ENCODE results near the gene TFR2.

TFR2 gene

DNA sequence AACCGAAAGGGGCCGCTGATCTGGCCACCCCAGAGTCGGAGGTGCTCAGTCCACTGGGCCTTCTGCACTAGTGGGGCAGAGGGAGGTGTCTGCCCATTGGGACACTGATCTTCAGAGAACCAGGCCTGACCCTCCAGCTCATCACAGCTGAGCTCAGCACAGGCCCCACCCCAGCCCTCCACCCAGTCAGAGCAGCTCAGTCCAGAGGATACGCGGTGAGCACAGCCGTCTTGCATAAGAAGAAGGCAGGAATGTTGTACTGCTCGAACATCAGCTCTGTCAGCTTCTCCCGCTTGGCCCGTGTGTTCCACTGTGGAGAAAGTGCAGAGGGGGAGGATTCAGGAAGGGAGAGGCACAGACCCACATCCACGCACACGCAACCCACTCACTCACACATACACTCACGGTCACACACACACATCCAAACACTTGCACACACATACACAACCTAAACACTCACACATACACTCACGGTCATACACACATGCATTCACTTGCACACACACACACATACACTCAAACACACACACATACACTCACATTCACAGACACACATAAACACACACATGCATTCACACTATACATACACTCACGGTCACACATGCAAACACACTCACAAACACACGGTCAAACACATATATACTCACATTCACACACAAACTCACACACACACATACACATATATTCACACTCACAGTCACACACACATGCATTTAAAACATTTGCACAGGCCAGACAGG lies 8.6 kb upstream of the TFR2 start:
- DNase-seq: no peak

DNA sequence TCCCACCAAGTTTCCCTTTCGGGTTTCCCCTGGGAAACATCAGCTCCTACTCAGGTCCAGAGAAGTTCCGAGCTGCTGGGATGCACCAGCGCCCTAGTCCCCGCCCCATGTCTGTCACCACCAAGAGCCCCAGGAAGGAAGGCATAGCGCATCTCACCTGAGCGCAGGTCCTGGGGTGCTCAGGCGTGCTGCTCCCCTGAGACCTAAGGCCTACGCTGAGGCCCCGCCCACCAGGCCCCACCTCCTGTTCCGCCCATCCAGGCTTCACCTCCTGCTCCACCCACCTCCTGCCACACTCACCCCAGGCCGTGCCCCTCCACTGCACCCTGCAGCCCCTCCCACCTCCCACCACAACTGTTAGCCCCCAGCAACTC lies 1.2 kb upstream of the TFR2 start:
- DNase-seq: no peak

DNA sequence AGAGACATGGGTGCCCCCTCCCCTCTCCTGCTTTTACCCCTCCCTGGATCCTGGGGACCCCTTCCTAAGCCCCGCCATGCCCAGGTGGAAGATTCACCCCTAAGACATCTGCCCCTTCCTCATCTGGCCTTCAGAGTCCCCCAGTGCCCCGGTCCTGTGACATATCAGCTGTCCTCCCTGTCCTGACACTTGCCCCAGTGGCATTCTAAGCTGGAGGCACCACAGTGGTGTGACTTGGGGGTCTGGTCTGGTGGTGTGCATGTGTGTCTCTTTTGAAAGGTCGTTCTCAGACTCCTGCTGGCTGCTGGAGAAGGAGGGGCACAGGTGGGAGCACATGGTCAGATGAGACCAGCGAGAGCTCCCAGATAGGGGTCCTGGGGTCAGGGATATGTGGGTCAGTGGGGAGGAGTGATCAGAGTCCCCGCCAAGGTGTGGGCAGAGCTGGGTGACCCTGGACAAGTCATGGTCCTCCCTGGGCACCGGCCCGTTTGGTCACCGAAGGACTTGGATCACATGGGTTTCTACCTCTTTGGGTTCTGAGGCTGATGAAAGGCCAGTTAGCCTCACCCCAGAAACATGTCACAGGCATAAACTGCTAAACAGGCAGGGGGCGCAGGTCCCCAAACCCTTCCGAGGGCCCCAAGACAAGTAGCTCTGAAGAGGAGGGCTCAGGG lies 645 bp upstream of the TFR2 start:
- DNase-seq: no peak

DNA sequence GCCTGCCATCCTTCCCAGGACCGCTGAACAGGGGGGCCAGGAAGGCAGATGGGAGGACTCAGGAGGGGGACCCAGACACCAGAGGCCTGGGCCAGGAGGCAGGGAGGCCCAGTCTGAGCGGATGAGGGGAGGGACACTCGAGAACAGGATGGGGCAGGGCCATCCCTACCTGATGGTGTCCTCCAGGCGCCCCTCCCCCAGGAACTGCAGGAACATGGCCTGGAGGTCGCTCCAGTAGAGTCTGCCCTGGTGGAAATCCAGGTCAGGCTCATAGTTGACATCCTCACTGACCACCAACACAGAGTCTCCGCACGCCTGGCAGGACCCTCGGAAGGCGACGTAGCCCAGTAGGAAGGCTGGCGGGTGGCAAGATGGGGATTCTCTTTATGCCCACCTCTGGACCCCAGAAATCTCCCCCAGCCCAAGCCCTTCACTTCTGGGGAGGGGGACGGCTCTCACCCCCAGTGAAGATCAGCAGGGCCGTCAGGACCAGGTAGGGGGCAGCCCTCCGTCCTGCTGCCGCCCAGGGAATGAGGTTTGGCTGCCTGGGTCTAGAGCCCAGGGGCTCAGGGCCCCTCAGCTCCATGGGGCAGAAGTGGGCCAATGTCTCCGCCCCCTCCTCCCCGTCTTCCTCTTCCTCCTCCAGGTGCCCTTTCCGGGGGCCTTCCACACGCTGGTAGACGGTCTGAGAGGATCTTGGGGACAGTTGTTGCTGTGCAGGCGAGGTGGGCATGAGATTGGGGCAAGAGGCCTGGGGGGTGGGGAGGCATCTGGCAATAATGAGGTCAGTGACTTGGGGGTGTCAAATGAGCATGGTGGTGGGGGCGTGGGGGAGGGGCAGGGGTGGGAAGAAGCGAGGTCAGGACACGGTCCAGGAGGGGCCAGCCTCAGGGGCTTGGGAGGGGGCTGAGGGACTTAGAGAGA lies 573 bp downstream of the TFR2 start:
- DNase-seq: no peak

DNA sequence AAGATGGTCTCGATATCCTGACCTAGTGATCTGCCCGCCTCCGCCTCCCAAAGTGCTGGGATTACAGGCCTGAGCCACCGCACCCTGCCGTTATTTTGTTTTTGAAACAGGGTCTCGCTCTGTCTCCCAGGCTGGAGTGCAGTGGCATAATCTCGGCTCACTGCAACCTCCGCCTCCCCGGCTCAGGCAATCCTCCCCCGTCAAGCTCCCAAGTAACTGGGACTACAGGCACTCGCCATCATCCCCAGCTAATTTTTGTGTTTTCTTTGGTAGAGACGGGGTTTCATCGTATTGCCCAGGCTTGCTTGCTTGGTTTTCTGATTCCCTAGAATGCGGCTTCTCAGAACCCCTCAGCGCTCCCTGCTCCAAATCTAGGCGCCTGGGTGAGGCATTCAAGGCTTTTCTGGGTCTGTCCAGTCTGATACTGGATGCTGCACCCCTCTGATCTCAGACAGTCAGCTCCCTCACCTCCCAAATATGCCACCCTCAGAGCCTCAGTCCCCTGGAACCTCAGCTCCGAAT lies 1.3 kb downstream of the TFR2 start:
- no peak for DNase-seq

DNA sequence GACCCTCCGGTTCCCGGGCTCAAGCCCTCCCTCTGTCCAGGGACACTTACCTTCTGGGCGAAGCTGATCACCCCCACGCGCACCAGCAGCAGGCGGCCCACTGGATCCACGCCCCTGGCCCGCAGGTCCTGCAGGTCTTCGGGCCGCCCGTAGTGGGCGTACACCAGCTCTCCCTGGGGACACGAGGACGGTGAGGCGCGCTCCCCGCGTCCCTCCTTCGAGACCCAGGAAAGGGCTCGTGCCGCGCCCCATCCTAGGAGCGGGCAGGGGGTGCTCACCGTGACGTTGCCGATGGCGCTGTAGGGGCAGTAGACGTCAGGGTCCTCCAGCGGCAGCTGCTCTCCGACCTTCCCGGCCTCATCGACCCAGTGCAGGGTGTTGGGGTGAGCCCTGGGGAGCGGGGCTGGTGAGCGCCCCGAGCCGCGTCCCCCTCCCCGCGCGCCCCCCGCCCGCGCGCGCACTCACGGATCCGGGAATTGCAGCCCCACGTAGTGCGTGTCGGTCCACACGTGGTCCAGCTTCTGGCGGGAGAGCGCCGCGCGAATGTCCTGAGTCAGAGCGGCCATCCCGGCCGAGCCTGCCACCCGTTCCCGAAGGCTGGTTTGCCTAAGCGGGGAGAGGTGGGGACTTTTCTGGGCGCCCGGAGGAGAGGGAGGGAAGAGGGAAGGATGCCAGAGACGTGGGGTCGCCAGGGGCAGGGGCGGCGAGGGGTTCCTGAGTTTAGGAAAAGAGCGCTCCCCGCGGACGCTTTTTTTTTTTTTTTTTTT lies 8.2 kb downstream of the TFR2 start:
- no peak for DNase-seq

DNA sequence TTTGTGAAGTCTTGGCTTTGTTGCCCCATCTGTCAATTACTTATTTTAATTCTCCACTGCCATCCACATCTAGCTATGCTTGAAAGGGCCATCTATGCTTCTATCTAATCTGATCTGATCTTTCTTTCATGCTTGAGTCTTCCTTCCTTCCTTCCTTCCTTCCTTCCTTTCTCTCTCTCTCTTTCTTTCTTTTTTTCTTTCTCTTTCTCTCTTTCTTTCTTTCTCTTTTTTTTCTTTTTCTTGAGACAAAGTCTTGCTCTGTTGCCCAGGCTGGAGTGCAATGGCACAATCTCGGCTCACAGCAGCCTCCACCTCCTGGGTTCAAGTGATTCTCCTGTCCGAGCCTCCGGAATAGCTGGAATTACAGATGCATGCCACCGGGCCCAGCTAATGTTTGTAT lies 11.3 kb downstream of the TFR2 start:
- DNase-seq: no peak

DNA sequence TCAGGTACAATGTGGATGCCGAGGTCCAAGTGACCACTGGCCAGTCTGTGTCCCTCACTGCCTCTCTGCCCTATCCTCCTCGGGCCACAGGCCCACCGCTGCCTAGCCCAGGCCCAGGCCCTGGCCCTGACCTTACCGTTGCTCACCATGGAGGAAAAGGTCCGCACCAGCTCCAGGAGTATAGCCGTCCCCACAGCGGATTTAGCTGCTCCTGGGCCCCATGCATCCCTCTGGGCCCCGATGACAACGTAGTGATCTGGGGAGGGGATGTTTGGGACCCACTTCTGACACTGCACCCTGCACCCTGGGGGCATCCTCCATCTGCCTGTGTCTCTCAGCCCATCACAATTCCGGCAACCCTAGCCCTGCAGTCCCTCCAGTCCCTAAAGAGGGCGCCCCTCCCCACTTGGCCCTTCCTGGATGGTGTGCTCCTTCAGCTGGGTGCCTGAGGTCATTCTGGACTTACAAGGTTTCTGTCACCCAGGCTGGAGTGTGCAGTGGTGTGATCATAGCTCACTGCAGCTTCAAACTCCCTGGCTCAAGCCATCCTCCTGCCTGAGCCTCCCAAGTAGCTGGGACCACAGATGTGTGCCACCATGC lies 12.1 kb downstream of the TFR2 start:
- no peak for DNase-seq

DNA sequence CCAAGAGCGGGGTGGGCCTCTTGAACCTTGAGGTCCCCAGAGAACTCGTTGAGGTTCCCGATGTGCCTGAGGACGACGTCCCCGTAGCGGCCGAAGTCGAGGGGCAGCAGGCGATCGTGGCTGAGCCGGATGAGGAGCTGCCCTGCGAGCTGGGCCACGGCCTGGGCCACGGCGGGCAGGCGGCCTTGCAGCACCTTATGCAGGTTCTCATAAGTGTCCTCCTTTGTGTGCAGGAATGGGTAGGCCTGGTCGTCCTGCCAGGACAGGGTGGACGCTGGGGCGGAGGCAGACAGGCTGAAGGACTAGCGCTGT lies 14.2 kb downstream of the TFR2 start:
- no peak for DNase-seq

DNA sequence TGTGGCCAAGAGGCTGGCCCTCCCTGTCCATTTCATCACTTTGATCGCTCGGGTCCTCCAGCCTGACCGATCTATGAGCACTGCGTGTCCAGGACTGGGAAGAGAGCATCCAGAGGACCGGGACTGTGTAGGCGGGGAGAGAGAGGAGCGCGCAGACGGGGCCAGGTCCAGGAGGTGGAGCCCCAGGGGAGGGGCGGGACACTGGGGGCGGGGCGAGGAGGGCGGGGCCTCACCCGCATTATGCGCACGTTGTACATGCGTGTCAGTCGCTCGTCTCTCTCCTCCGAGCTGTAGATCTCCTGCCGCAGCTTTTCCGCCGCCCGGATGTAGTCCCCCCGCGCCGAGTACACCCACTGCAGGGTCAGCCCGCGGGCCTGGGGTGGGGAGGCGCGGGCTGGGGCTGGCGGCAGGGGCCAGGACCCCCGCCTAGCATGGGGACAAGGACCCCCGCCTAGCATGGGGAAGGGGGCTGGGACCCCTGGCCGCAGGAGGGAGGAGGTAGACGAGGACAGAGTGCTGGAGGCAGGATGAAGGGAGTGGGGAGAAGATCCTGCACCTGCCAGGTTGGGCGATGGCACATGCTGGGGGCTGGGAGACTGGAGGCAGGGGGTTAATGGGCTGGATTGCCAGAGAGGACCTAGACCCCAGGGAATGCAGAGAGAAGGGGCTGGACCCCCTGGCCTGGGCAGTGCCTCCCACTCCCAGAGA lies 14.7 kb downstream of the TFR2 start:
- no peak for DNase-seq

DNA sequence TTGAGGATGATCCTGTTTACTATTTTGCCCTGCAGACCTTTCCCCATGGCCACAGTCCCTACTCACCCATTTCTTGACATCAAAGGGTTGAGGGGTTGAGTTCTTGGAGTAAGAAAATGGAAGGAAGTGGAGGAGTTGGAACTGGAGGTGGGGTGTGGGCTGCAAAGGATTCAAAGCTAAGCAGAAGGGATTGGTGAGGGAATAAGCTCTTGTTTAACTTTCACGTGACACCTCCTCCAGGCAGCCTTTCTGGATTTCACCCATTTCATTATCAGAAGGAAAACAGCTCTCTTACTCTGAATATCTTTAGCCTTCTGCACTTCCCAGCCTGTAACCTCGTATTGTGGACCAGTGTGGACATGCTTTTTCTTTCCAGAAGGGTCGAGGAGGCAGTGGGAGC lies 15.3 kb downstream of the TFR2 start:
- DNase-seq: no peak

DNA sequence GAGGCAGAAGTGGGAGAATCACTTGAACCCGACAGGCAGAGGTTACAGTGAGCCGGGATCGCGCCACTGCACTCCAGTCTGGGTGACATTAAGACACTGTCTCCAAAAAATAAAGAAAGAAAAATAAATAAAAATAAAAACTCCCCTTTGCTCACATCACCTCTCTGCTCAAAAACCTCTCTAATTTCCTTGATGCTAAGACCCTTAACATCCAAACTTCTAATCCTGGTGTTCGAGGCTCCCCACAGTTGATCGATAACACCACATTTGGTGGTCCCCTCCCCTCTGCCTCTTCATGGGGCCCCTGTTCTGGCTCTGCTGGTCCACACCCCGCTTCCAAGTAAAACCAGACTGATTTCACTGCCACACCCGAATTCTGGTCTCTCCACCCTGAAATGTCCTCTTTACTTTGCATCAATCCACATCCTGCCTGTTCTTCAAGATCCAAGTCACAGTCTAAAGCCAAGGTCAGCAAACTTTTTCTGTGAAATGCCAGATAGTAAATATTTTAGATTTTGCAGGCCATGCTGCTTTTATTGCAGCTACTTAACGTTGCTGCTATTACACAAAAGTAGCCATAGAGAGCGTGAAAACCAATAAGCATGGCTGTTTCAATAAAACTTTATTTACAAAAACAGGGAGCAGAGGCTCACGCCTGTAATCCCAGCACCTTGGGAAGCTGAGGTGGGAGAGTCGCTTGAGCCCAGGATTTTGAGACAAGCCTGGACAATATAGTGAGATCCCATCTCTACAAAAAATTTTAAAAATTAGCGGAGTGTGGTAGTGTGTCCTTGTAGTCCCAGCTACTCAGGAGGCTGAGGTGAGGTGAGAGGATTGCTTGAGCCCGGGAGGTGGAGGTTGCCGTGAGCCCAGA lies 17.2 kb downstream of the TFR2 start:
- no peak for DNase-seq

DNA sequence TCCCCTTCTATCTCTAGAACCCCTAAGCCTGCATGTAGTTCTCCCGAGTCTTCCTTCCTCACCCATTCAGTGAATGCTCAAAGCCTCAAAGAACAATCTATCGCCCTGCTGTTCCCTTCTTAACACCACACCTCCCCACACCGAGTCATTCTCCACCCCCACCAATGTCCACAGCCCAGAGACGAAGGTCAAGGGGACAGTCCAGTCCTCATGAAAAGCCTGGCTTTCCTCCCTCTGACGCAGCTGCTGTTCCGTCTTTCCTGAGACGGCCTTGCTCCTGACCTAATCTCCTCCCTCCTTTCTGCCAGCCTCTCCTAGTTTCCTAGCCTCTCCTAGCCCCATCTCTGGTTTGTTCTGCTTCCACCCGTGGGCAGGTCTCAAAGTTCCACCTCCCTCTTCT lies 19.8 kb downstream of the TFR2 start:
- DNase-seq: no peak

DNA sequence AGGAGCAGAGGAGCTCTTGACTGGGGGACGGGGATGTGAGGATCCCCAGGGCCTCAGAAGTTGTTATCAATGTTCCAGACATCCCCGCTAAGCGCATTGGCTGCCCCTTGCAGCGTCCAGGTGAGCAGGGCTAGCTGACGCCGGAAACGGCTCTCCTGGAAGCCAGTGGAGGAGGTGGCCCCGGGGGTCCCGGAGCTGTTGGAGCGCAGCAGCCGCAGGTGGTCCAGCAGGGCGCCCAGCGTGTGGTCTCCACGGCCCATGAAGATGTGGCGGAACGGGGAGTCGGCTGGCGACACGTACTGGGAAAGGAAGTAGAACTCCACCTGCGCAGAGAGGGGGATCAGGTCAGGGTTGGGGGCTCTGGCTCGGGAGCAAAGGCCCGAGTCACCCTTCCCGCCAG lies 20.5 kb downstream of the TFR2 start:
- no peak for DNase-seq

DNA sequence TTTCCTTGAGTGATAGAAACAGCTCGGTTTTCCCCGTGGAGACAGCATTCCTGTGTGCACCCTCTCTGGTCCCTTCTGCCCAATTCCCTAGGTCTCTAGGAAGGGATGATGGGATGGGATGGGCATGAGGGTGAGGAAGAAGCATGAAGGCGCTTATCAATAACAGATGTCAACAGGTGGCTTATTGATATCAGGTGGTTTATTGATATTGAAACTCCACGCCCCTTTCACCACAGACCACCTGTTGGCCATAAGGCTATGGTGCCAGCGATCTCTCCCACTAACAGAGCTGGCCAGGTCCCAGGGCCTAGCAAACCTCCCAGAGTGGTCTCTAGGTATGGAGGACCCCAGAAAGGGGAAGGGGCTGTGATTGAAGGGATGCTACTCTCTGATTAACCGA lies 21.1 kb downstream of the TFR2 start:
- DNase-seq: no peak

DNA sequence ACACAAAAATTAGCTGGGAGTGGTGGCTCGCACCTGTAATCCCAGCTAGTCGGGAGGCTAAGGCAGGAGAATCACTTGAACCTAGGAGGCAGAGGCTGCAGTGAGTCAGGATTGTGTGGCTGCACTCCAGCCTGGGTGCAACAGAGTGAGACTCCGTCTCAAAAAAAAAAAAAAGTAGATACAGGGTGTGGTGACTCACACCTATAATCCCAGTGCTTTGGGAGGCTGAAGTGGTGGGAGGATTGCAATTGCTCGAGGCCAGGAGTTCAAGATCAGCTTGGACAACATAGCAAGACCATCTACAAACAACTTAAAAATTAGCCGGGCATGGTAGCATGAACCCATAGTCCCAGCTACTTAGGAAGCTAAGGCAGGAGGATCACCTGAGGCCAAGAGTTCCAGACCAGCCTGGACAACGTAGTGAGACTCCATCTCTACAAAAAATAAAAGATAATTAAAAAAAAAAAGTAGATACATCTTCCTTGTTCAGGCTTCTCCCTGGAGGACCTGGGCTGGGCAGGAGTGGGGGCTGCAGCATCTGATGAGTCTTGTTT lies 27.0 kb downstream of the TFR2 start:
- DNase-seq: no peak

DNA sequence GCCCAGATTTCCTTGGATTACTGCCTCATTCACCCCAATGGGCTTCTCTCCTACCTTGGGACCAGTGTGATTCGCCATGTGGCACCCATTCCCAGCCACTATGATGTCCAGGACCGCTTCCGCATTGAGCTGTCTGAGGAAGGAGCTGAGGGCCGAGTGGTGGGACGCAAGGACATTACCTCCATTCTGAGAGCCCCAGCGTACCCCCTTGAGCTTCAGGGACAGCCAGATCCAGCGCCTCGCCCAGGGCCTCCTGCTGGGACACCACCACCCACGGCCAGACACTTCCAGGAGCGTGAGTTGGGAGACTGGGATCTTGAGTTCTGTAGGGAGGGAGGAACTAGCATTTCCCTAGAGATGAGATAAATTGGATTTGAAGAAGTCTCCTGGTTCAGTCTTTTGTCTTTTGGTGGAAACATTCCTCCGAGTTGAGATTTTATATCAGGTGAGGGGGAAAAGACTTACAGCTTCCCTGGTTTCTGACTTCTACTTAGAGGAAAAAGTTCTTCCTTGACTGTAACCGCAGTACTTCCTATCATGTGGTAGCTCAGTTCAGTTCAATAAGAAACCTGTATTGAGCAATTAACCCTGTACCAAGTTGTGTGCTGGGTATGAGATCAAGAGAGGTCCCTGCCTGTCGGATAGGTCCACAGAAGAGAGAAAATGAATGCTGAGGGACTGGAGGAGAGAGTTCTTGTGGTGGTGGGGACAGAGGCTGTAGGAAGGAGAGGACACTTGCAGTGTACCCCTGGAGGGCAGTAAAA lies 27.8 kb downstream of the TFR2 start:
- DNase-seq: no peak

DNA sequence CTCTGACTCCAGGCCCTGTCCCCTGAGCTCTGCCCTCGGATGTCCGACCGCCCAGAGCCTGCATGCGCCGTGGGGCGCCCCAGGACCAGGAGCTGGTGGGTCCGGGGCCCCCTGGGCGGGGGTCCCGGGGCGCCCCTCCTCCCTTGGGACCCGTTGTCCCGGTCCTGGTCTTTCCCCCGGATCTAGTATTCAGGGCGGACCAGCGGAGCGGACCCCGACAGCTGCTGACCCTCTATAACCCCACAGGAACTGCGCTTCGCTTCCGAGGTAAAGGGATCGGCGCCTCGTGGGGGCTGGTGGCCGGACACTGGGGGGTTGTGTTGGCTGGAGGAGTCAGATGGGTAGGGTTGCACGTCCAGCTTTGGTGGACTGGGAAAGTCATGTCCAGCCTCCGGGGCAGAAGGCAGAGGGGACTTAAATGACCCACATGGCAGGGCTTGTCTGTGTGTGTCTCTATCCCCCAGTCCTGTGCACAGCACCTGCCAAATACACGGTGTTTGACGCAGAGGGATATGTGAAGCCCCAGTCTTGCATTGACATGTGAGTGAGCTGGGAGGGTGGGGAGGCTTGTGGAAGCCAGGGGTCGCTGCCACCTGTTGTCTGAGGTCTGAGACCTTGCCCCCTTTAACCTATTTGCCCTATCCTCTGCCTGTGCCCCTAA lies 28.5 kb downstream of the TFR2 start:
- DNase-seq: no peak

Data from kidney glomerular epithelial cell (primary cell).